ENCODE measurements around the gene SHISA5. TPM values are rescaled to one million over a fixed set of nuclear protein-coding genes. Genes with fewer than 3 reads are reported as not detected.
"Not testable (repeated sequence)": the region's sequence is repeated elsewhere in the genome, so short reads cannot be mapped to it uniquely, and the experiment has no call there.

SHISA5 gene
- total RNA-seq, 3 donors from 2014 or later (not counting 1 experiment from before 2014, with no cell fraction given): 211 to 237 (median 218) TPM

GRCh38 chr3:48492461-48493202, 11.3 kb downstream of the SHISA5 start:
- no peaks in the 10 kb centered on the region for H3K4me1 Mint-ChIP-seq
- H3K27me3 ChIP-seq (ENCODE audit: control insufficient read depth, insufficient read depth, low read length): no peaks in the 10 kb centered on the region
- no peaks in the 10 kb centered on the region for H3K9me3 Mint-ChIP-seq
- no peaks in the 10 kb centered on the region for H3K36me3 Mint-ChIP-seq
- no peaks in the 10 kb centered on the region for H3K36me3 ChIP-seq (ENCODE audit: control insufficient read depth, insufficient read depth, low read length)
- H3K4me3 ChIP-seq (ENCODE audit: low read length): no peak overlapping the region
- no peak overlapping the region for H3K4me3 Mint-ChIP-seq
- no peaks in the 10 kb centered on the region for H3K27me3 Mint-ChIP-seq (ENCODE audit: low read depth in 2 of 2)
- no peak overlapping the region for H3K27ac Mint-ChIP-seq
- ATAC-seq (no peak), DNase-seq (no peak)
- no peaks in the 10 kb centered on the region for H3K9me3 ChIP-seq (ENCODE audit: control insufficient read depth, insufficient read depth, low read length)
- H3K4me1 ChIP-seq (ENCODE audit: control insufficient read depth, insufficient read depth, low read length): no peaks in the 10 kb centered on the region
- intact Hi-C loops (cut with micrococcal nuclease): no loop called here
- 76% methylated on average over 7 of the region's 7 CpGs for WGBS (ENCODE audit: insufficient coverage)
- no peak for TF ChIP-seq CTCF (IDR thresholded peaks at IDR 0.05)
- no peak overlapping the region for H3K27ac ChIP-seq (ENCODE audit: low read length)

GRCh38 chr3:48486952-48487351, 17.0 kb downstream of the SHISA5 start:
- ATAC-seq: no peak
- H3K27me3 Mint-ChIP-seq (ENCODE audit: low read depth in 2 of 2): no peaks in the 10 kb centered on the region

GRCh38 chr3:48482822-48483221, 21.2 kb downstream of the SHISA5 start:
- H3K36me3 Mint-ChIP-seq; intact Hi-C loops (cut with micrococcal nuclease); H3K9me3 ChIP-seq (ENCODE audit: control insufficient read depth, insufficient read depth, low read length); DNase-seq; H3K27me3 ChIP-seq (ENCODE audit: control insufficient read depth, insufficient read depth, low read length); H3K27ac ChIP-seq (ENCODE audit: low read length); ATAC-seq; H3K27me3 Mint-ChIP-seq (ENCODE audit: low read depth in 2 of 2); H3K9me3 Mint-ChIP-seq; H3K36me3 ChIP-seq (ENCODE audit: control insufficient read depth, insufficient read depth, low read length); H3K4me3 ChIP-seq (ENCODE audit: low read length); H3K27ac Mint-ChIP-seq; H3K4me3 Mint-ChIP-seq: not testable (repeated sequence)
- peaks cover 23% of the 10 kb centered on the region for H3K4me1 ChIP-seq (ENCODE audit: control insufficient read depth, insufficient read depth, low read length)
- WGBS (ENCODE audit: insufficient coverage): 93% methylated on average over 6 of the region's 6 CpGs
- peaks cover 21% of the 10 kb centered on the region in 2 donors for H3K4me1 Mint-ChIP-seq

More at GRCh38 chr3:48486952-48487351, 17.0 kb downstream of the SHISA5 start:
- 92% methylated on average over 5 of the region's 5 CpGs for WGBS (ENCODE audit: insufficient coverage)
- intact Hi-C loops (cut with micrococcal nuclease): no loop called here
- no peaks in the 10 kb centered on the region for H3K27me3 ChIP-seq (ENCODE audit: control insufficient read depth, insufficient read depth, low read length)
- no peak for TF ChIP-seq CTCF (IDR thresholded peaks at IDR 0.05)
- H3K4me1 Mint-ChIP-seq: no peaks in the 10 kb centered on the region
- H3K36me3 Mint-ChIP-seq: no peaks in the 10 kb centered on the region
- H3K4me3 Mint-ChIP-seq: no peak overlapping the region
- no peak overlapping the region for H3K4me3 ChIP-seq (ENCODE audit: low read length)
- DNase-seq: no peak
- H3K27ac Mint-ChIP-seq: no peak overlapping the region
- H3K9me3 ChIP-seq (ENCODE audit: control insufficient read depth, insufficient read depth, low read length): no peaks in the 10 kb centered on the region
- H3K27ac ChIP-seq (ENCODE audit: low read length): no peak overlapping the region
- H3K9me3 Mint-ChIP-seq: no peaks in the 10 kb centered on the region
- H3K36me3 ChIP-seq (ENCODE audit: control insufficient read depth, insufficient read depth, low read length): no peaks in the 10 kb centered on the region
- no peaks in the 10 kb centered on the region for H3K4me1 ChIP-seq (ENCODE audit: control insufficient read depth, insufficient read depth, low read length)

- H3K4me3 Mint-ChIP-seq; H3K9me3 Mint-ChIP-seq; H3K27me3 ChIP-seq (ENCODE audit: control insufficient read depth, insufficient read depth, low read length); H3K27ac ChIP-seq (ENCODE audit: low read length); DNase-seq; H3K36me3 Mint-ChIP-seq; H3K27ac Mint-ChIP-seq; H3K4me3 ChIP-seq (ENCODE audit: low read length); H3K9me3 ChIP-seq (ENCODE audit: control insufficient read depth, insufficient read depth, low read length); ATAC-seq; intact Hi-C loops (cut with micrococcal nuclease); H3K27me3 Mint-ChIP-seq (ENCODE audit: low read depth in 2 of 2); H3K36me3 ChIP-seq (ENCODE audit: control insufficient read depth, insufficient read depth, low read length): not testable (repeated sequence)
- H3K4me1 Mint-ChIP-seq: peaks cover 26% of the 10 kb centered on the region in 2 donors
- 98% methylated on average over 7 of the region's 11 CpGs for WGBS (ENCODE audit: insufficient coverage)
- peaks cover 33% of the 10 kb centered on the region for H3K4me1 ChIP-seq (ENCODE audit: control insufficient read depth, insufficient read depth, low read length)
Observed at GRCh38 chr3:48480891-48481290, 23.1 kb downstream of the SHISA5 start.
